CD4-positive, alpha-beta T cell treated with Interferon alpha-2 for 1 hour (primary cell): ENCODE measurements around the gene CRHR1.

Experiments
- DNase-seq, 2 donors: peaks; one replicate each; pipeline ENCODE4 v3.0.0-alpha.2; 2020 to 2022

CRHR1 gene

DNA sequence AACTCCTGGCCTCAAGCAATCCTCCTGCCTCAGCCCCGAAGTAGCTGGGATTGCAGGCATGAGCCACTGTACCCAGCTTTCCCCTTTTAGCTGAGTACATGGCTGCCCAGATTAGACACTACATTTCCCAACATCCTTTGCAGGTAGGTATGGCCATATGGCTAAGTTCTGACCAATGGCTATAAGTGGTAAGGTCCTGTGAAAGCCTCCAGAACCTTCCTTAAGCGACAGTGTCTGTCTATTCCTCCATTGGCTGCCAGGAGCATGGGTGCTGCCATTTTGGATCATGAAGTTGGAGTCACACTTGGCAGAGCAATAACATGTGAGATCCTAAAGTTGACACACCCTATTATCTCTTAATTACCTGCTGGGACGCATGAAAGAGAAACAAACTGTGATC, 24.4 kb upstream of the CRHR1 start:
- DNase-seq: no peak

DNA sequence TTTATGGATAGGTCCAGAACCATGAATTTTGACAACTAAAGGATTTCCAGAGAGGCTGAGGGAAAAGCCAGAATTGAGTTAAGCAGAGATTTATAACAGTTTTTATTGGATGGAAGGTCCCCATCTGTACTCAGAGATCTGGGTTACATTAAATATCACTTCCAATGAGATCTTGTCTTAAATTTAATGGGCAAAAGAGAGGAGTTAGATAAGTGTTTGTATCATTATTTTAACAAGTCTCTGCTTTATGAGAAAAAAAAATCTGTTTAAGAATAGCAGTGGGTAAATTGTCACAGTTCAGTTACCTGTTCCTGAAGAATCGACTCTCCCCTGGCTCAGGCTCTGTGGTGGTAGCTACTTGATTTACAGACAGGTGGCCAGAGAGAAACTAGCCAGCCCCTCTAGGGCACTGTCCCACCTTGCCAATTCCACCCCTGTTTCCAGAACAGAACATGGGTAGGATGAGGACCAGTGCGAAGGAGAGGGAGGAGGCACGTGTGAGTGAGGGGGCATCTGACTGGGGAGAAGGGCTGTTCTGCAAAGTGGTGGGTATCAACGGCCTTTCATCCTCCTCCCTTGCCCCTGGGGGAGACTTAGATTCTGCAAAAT, 22.1 kb upstream of the CRHR1 start:
- no peak for DNase-seq

GRCh38 chr17:45763182-45763581, 20.9 kb upstream of the CRHR1 start:
- DNase-seq: no peak

- DNase-seq: no peak
Measured at GRCh38 chr17:45764479-45764878, 19.6 kb upstream of the CRHR1 start.

DNA sequence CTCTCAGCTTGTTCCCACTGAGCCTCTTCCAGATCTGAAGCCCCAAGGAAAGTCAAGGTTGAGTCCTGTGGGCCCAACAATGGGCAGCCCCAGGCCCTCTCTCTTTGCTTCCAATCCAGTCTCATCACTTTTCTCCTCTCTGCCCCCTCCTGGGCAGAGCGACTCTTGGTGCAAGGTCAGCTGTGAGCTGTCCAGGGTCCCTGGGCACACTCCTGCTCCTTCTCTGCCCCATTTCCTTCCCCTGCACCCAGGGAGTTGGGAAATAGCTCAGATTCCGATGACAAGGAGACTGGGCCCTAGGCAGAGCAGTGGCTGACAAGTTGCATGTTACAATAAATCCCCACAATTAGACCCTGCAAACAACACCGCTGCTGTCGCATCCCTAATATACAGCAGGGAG, 16.1 kb upstream of the CRHR1 start:
- no peak for DNase-seq

DNA sequence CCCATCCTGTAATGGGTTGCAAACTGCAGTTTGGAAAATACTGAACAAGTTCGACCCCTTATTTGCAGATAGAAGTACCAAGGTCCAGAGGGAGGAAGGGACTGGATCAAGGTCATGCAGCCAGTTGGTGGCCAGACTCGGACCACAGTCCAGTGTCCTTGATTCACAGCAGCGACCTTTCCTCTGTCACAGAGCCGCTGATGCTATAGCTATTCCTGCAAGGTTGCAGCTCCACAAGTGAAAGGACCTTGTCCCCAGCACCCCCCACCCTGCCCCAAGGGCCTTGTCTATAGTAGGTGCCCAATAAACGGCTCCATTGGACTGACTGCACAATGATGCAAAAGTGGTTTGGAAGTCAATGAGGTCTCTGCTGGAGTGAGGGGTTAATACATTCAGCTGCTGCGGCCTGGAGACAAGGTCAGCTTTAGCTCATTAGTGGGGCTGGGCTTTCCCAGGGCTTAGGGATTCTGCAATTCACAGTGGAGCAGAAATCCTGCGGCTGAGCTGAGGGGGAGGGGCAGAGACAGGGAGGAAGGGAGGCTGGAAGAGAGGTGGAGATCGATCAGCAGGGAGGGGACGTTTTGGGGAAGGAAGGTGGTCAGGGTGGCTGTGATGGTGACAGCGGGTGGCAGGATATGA, 13.4 kb upstream of the CRHR1 start:
- no peak for DNase-seq

DNA sequence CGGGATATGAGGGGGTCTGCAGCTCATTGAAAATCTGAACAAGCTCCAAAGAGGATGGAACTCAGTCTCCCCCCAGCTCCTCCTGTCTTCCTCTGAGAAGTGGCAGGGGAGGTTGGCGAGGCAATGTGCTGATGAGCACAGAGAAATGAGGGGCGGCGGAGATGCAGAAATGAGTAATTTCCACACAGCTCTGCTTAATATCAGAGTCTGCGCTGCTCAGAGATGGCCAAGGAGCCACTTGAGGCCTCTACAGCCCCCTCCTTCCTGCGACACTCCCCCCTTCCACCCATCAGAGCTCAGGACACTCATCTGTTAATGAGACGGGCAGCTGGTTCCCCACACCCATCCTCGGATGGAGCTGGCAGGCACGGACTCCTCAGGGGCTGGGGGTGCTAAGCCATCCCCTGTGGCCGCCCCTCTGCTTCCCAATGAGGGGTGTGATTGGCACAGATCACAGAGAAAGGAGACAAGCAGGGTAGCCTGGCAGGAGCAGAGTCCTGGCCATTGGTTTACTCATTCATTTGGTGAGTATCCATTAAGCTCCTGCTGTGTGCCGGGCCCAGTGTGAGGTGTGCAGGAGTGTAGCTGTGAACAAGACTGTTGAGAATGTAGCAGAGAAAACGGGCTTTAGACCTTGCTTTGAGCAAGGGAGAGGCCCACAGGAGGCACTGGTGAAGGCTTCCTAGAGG, 12.7 kb upstream of the CRHR1 start:
- DNase-seq: no peak

DNA sequence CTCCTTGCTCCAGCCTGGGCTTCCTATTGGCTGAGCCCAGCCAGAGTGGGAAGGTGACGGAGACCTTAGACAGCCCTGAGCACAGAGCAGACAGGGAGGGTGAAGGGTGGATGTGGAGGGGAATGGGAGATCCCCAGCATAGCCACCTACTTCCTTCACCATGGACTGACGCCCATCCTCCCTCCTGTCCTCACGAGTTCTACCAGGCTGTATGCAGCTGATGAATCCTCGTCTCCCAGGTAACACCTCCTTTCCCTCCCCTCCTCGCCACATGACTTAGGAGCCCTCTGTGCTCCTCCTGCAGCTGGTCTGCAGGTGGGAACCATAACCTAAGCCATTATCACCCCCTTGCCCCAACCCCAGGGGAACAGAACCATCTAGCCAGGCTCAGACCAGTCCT, 9.0 kb upstream of the CRHR1 start:
- no peak for DNase-seq

DNA sequence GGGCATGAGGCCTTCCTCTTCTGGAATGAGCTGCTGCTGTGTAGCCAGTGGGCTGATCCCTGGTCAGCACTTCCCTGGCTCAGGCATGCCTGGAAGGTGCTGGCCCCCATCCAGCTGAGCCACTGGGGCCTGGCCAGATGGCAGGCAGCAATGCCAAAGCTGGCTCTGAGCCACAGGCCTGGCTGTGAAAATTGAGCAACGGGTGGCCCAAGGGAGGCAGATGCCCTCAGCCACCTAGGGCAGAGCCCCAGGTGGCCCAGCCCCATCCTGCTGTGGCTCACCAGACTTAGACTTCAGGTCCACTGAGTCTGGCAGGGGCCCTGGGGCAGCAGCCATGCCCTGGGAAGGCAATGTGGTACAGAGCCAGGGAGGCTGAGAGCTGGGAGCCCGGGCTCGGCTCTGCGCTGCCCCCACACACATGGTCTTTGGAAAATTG, 8.5 kb upstream of the CRHR1 start:
- DNase-seq: no peak

- DNase-seq: no peak
Measured at GRCh38 chr17:45776896-45777295, 7.2 kb upstream of the CRHR1 start.

DNA sequence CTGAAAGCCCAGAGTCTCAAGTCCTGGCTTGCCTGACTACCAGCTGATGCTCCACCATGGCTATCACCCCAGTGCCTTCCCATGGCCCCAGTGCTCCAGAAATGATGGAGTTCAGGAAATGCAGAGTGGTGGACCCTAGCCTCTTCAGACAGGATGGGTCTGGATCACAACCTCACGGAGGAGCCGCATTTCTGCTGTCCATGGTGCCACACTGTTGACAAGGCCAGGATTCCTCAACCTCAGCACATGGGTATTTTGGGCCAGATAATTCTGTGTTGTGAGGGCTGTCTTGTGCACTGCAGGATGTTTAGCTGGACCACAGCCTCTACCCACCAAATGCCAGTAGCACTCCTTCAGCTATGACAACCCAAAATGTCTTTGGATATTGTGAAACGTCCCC, 6.7 kb upstream of the CRHR1 start:
- no peak for DNase-seq

DNA sequence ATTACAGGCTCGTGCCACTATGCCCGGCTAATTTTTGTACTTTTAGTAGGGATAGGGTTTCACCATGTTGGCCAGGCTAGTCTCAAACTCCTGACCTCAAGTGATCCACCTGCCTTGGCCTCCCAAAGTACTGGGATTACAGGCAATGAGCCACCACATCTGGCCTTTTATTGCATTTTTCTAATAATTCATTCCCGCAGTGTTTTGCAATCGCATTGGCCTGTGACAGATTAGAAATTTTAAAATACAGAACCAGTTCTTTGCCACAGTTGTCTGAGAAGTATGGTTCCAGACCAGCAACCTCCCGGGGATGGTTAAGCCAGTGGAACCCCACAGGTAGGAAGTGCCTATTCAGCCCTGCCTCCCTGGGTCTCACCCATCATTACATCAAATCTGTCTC, 3.2 kb upstream of the CRHR1 start:
- DNase-seq: no peak

DNA sequence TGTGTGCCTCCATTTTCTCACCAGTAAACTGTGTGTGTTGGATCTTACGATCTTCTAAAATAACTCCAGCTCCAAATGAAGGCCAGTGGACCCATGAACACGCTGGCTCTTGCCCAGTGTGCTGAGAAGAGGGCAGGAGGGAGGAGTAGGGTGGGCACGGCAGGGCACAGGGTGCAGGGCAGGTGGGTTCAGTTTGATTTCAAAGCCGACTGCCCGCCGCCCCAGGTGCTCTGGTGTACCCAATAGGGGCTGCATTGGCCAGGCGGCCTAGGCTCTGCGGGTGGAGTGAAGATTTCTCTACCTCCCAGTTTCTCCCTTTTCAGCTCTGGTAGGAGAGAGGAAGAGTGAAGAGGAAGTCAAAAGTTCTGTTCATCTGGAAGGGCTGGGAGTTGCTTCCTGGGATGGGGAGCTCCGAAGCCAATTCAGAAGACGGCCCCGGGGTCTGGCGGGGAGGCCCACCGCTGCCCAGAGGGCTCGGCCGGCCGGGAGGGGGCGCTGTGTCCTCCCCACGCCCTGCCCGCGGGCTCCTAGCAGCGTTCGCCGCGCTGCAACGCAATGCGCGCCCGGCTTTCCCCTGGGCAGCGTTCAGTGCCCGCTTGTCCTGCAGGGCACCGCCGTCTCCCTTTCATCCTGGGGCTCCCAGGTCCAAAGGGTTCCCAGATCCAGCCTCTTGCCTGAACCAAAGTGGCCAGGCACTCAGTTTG, 1.1 kb upstream of the CRHR1 start:
- DNase-seq: peak in 1 of 2 donors; percentile 26

DNA sequence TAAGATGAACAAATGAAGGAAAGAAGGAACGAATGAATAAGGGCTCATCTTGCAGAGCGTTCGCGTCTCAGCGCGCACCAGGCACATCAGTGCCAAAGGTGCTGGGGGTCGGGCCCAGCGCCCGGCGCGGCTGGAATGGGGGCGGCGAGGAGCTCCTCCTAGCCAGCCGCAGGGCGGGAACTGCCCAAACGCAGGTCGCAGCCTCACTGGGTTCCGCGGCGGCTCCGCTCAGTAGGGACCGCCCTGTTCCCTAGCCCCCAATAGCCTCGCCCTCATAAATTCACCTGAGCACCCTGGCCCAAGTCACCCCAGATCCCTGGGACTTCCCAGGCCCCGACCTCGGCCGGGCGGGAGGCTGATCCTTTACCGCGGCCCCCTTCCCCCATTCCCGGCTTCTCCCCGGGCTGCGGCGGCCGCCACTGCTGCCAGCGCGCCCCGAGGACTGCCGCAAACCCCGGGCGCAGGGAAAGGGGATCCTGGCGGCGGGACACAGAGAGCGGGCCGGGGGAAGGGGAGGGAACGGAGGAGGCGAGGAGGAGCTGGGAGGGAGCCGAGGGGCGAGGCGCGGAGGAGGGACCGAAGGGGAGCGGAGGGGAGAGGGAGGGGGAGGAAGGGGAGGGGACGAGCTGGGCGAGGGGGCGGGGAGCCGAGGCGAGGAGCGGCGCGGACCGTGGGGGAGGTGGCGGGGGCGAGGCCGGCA, 377 bp upstream of the CRHR1 start:
- no peak for DNase-seq

DNA sequence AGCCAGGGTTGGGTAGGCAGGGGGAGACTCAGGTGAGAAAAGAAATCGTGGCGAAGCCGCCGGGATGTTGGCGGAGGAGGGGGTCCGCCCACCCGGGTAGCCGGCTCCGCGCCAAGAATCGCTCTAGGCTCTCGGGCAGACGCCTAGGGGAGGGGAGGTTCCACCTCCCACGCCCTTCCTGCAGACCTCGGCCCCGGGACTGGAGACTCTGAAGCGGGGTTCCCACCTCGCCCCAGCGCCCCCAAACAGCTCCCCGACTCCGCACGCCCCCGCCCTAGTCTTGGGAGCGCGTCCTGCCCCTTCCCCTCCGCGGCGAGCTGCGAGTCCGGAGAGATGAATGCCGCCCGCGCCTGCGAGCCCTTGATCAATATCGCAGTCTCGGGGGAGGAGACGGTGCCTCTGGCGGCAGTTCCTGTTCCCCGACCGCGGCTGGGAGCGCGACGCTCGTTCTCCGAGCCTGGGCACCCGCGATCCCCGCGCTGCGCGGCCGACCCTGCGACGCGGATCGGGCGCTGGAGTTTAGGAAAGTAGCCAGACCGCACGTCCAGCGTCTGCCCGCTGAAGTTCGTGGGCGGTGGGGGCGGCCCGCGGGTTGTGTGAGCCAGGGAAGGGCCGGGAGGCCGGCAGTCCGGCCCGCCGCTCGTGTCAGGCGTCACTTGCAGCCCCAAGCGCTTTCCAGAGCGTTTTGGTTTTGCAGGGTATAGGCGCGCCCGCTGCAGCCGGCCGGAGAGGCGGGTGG, 790 bp downstream of the CRHR1 start:
- peak; percentile 12 to 30 for DNase-seq

DNA sequence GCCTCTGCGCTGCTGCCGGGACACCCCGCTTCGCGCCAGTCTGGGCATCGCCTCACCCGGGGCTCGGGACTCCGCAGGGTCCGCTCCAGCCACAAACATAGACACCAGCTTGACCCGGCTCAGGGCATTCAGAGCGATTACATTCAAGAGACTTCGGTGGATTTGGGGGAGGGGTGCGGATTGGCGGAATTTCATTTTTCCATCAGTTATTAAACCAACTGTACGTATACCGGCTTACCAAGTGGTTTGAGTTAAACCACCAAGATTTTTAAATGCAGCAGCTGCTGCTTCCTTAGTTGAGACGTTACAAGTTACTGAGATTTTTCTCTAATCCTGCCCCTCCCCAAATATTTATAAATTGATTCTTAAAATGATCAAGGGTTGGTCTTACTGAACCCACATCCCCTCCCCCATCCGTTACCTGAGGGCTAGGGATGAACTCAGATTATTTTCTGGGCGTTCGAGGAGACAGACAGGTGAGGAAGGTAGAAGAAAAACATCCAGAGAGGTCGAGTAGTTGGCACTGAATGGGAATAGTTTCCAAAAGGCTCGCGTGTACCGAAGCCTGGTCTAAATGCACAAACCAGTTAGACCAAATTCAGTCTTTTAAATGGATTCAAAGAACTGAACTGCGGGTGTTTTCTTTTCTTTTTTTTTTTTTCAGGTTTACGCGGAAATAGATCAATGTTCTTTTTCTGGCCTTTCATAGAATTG, 1.5 kb downstream of the CRHR1 start:
- DNase-seq: no peak

GRCh38 chr17:45786349-45786748, 2.2 kb downstream of the CRHR1 start:
- no peak for DNase-seq

- no peak for DNase-seq
Measured at GRCh38 chr17:45787044-45787443, 2.9 kb downstream of the CRHR1 start.

- no peak for DNase-seq
Measured at GRCh38 chr17:45787656-45788055, 3.5 kb downstream of the CRHR1 start.

DNA sequence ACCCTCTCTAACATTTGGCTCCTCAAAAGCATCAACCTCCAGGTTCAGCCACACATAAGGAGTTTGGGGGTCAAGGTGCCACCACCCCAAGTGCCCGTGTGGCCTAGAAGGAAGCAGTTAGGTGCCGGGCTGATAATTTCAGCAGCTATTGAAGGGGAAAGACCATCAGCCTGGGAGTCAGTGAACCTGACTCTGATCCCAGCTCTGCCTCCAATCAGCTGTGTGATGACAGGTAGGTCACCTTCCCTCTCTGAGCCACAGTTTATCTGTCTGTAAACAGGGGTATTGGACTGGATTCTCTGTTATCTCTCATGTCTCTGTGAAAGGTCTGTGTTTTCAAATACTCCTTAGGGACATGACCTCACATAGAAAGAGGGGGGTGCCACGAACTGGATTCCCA, 3.9 kb downstream of the CRHR1 start:
- DNase-seq: no peak

DNA sequence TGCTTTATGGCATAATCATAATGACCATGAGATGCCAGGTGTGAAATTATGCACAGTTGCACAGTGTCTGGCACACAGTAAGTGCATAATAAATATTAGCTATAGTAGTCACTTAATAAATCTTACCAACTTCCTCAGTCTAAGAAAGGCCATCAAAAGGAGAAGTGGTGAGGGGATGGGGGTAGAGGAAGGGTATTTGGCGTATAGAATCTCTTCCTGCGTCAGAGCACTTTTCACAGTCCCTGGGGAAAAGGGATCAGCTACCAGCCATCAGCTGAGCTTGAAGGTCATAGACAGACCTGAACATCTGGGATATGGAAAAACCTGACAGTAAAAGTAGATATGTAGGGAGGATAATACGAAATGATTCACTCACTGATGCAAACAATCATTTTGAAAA, 5.8 kb downstream of the CRHR1 start:
- no peak for DNase-seq
